Measurements from ENCODE around the gene CMYA5. TPM values are rescaled to one million over a fixed set of nuclear protein-coding genes. Genes with fewer than 3 reads are reported as not detected.

Gene CMYA5
- total RNA-seq, 2 experiments from 2014 or later: 0.13 to 0.21 TPM

DNA sequence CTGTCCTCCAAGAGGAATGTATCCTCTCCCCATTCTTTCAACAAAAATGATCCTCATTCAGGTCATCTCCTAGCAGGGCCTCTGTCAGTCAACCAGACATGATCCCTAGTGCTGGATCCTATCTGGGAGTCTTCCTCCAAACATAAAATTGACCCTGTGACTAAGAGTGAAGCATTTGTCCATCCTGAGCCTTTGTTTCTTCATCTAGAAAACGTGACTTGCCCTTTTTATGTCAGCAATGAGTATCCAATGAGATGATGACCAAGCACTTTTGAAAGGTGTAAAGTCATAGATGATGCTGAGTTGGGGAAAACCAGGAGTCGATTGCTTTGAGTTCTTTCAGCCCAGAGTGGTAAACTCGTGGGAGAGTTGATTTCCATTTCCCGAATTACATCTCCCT, 143.3 kb downstream of the CMYA5 start:
- no peak for DNase-seq (ENCODE audit: low spot score)
- no TSS peak for BruUV-seq (replicated peaks)
- no peaks in the 10 kb centered on the region for H3K9me2 ChIP-seq (ENCODE audit: insufficient read depth, low read length)
- H3K79me2 ChIP-seq (ENCODE audit: insufficient read depth, low read depth, low read length): no peaks in the 10 kb centered on the region
- POLR2A ChIA-PET: no interaction called here
- H3K27ac ChIP-seq (ENCODE audit: low read depth, low read length, poor library complexity, severe bottlenecking): no peak overlapping the region
- no peak overlapping the region for H3K4me3 ChIP-seq (ENCODE audit: low read depth, low read length, poor library complexity, severe bottlenecking)
- no peak overlapping the region for H3K4me2 ChIP-seq (ENCODE audit: low read length)
- CTCF ChIA-PET (ENCODE audit: unreplicated experiment): interaction anchor here (0.6 kb wide), 1 partner anchor 130 kb away, joined by 4 read pairs; no protein-coding TSS in a partner anchor
- no peaks in the 10 kb centered on the region for H4K20me1 ChIP-seq (ENCODE audit: insufficient read depth, low read length)
- TF ChIP-seq, protein P1, sequence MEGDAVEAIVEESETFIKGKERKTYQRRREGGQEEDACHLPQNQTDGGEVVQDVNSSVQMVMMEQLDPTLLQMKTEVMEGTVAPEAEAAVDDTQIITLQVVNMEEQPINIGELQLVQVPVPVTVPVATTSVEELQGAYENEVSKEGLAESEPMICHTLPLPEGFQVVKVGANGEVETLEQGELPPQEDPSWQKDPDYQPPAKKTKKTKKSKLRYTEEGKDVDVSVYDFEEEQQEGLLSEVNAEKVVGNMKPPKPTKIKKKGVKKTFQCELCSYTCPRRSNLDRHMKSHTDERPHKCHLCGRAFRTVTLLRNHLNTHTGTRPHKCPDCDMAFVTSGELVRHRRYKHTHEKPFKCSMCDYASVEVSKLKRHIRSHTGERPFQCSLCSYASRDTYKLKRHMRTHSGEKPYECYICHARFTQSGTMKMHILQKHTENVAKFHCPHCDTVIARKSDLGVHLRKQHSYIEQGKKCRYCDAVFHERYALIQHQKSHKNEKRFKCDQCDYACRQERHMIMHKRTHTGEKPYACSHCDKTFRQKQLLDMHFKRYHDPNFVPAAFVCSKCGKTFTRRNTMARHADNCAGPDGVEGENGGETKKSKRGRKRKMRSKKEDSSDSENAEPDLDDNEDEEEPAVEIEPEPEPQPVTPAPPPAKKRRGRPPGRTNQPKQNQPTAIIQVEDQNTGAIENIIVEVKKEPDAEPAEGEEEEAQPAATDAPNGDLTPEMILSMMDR (conservative IDR thresholded peaks at IDR 0.05; ENCODE audit: low read length): no peak
- TF ChIP-seq EZH2phosphoT487 (IDR thresholded peaks at IDR 0.05; ENCODE audit: borderline replicate concordance, low read depth, low read length): no peak
- intact Hi-C loops (cut with micrococcal nuclease; ENCODE audit: unreplicated experiment): no loop called here
- no peak overlapping the region for H2AFZ ChIP-seq (ENCODE audit: low read length)
- no peaks in the 10 kb centered on the region for H3K36me3 ChIP-seq (ENCODE audit: insufficient read depth, low read length)
- H3K4me1 ChIP-seq (ENCODE audit: insufficient read depth, low read length, poor library complexity, severe bottlenecking): no peaks in the 10 kb centered on the region
- no peaks in the 10 kb centered on the region for H3K9me3 ChIP-seq (ENCODE audit: low read length)

DNA sequence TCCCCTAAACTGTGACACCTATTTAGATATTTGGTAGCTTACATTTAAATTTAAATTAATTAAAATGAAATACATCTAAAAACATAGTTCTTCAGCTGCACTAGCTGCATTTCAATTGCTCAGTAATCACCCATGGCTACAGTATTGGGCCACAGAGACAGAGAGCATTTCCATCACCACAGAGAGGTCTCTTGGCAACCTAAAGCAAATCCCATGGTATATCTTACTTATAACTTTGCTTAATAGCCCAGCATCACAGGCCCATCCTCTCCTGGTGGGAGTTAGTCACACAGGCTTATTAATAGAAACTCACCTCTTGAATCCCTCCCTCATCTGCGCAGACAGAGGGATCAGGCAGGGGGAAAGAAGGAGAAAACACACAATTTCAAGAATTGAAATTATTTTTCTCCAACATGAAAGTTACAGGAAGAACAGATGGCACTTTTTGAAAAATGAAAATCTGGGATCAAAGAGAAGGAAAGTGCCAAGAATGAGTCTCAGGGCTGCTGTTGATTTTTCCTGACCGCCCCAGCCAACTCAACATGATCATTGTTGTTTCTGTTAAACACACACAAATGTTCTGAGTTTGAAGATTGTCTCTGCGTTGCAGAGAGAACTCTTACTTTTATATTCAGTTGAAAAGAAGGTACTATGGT, 144.6 kb downstream of the CMYA5 start:
- ChIA-PET POLR2A (interaction anchor here (0.9 kb wide), 1 partner anchor 251 kb away, joined by 5 read pairs; no protein-coding TSS in a partner anchor), CTCF (ENCODE audit: unreplicated experiment) (no interaction called here)
- H3K4me3 ChIP-seq (ENCODE audit: low read depth, low read length, poor library complexity, severe bottlenecking): no peak overlapping the region
- H2AFZ ChIP-seq (ENCODE audit: low read length): no peak overlapping the region
- intact Hi-C loops (cut with micrococcal nuclease; ENCODE audit: unreplicated experiment): no loop called here
- H3K36me3 ChIP-seq (ENCODE audit: insufficient read depth, low read length): no peaks in the 10 kb centered on the region
- no TSS peak for BruUV-seq (replicated peaks)
- no peak for TF ChIP-seq EZH2phosphoT487 (IDR thresholded peaks at IDR 0.05; ENCODE audit: borderline replicate concordance, low read depth, low read length)
- TF ChIP-seq, protein P1 (conservative IDR thresholded peaks at IDR 0.05; ENCODE audit: low read length): no peak
- no peaks in the 10 kb centered on the region for H3K9me2 ChIP-seq (ENCODE audit: insufficient read depth, low read length)
- H3K4me1 ChIP-seq (ENCODE audit: insufficient read depth, low read length, poor library complexity, severe bottlenecking): no peaks in the 10 kb centered on the region
- no peak overlapping the region for H3K4me2 ChIP-seq (ENCODE audit: low read length)
- H3K9me3 ChIP-seq (ENCODE audit: low read length): no peaks in the 10 kb centered on the region
- H3K27ac ChIP-seq (ENCODE audit: low read depth, low read length, poor library complexity, severe bottlenecking): no peak overlapping the region
- no peaks in the 10 kb centered on the region for H4K20me1 ChIP-seq (ENCODE audit: insufficient read depth, low read length)
- H3K79me2 ChIP-seq (ENCODE audit: insufficient read depth, low read depth, low read length): no peaks in the 10 kb centered on the region
- no peak for DNase-seq (ENCODE audit: low spot score)
